Activated effector memory CD4-positive, alpha-beta T cell treated with Interleukin-2 at 50 U/mL for 16 hours (primary cell): ENCODE results near the gene PIKFYVE.
"Not testable (repeated sequence)": the region's sequence is repeated elsewhere in the genome, so short reads cannot be mapped to it uniquely, and the experiment has no call there.

Experiments used
- DNase-seq: peaks from one replicate; pipeline ENCODE4 v3.0.0-alpha.2; 2020

PIKFYVE gene, protein sequence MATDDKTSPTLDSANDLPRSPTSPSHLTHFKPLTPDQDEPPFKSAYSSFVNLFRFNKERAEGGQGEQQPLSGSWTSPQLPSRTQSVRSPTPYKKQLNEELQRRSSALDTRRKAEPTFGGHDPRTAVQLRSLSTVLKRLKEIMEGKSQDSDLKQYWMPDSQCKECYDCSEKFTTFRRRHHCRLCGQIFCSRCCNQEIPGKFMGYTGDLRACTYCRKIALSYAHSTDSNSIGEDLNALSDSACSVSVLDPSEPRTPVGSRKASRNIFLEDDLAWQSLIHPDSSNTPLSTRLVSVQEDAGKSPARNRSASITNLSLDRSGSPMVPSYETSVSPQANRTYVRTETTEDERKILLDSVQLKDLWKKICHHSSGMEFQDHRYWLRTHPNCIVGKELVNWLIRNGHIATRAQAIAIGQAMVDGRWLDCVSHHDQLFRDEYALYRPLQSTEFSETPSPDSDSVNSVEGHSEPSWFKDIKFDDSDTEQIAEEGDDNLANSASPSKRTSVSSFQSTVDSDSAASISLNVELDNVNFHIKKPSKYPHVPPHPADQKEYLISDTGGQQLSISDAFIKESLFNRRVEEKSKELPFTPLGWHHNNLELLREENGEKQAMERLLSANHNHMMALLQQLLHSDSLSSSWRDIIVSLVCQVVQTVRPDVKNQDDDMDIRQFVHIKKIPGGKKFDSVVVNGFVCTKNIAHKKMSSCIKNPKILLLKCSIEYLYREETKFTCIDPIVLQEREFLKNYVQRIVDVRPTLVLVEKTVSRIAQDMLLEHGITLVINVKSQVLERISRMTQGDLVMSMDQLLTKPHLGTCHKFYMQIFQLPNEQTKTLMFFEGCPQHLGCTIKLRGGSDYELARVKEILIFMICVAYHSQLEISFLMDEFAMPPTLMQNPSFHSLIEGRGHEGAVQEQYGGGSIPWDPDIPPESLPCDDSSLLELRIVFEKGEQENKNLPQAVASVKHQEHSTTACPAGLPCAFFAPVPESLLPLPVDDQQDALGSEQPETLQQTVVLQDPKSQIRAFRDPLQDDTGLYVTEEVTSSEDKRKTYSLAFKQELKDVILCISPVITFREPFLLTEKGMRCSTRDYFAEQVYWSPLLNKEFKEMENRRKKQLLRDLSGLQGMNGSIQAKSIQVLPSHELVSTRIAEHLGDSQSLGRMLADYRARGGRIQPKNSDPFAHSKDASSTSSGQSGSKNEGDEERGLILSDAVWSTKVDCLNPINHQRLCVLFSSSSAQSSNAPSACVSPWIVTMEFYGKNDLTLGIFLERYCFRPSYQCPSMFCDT (N-terminal part only)

GRCh38 chr2:208265801-208266552 is at the start of gene PIKFYVE:
Gene PIKFYVE, plus strand, starts transcription at chr2:208266255. Its CDS starts 5,265 bp downstream, at chr2:208271520.
- DNase-seq: peak; percentile 82

DNA sequence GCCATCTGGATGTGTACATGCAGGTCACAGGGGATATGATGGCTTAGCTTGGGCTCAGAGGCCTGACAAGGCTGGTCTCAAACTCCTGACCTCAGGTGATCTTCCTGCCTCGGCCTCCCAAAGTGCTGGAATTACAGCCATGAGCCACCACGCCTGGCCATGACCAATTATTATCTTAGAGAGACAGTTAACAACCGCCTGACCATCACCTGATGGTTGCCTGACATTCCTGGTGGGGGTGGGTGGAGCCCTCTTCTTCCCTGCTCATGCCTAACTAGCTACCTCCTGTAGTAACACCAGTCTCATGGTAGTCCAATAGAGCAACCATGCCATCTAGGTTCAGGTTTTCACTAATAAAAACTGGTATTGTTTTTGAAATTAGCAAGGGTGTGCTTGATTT is 44.2 kb upstream of the PIKFYVE start:
- DNase-seq: not testable (repeated sequence)

GRCh38 chr2:208222351-208222750 is 43.7 kb upstream of the PIKFYVE start:
- DNase-seq: no peak

DNA sequence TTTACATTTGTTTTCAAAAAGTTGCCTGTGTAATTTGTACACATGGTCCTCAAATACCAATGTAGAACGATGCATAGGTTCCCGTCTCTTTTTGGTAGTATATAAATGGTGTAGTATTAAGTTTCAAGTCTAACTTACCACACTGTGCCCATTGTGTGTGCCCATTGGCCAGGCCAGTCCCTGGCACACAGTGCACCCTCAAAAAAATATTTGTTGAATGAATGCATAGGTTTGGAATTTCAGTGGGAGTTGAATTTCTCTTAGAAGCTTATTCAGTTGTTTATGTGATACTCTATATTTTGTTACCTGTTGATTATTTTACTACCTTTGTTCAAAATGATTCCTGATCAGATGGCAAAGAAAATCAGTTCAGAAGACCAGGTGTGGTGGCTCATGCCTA is 41.3 kb upstream of the PIKFYVE start:
- DNase-seq: no peak

GRCh38 chr2:208227581-208228232 is 38.3 kb upstream of the PIKFYVE start:
- no peak for DNase-seq

GRCh38 chr2:208228476-208228875 is 37.6 kb upstream of the PIKFYVE start:
- DNase-seq: no peak

GRCh38 chr2:208234786-208235185 is 31.3 kb upstream of the PIKFYVE start:
- DNase-seq: no peak

DNA sequence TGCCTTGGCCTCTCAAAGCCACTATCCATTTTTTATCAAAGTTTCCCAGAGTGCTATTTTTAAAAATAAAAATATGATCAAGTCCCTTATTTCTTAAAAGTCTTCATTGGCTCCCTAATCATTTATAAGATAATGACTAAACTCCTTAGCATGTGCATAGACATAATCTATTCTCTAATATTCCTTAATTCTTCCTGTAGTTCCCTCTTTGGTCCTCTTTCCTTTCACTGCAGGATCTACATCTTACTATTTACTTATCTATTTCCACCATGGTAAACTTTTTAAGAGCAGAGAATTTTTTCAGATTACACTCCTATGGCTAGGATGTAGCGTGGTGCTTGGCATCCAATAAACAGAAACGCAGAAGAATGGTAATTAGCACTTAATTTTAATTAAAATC is 30.2 kb upstream of the PIKFYVE start:
- DNase-seq: no peak

DNA sequence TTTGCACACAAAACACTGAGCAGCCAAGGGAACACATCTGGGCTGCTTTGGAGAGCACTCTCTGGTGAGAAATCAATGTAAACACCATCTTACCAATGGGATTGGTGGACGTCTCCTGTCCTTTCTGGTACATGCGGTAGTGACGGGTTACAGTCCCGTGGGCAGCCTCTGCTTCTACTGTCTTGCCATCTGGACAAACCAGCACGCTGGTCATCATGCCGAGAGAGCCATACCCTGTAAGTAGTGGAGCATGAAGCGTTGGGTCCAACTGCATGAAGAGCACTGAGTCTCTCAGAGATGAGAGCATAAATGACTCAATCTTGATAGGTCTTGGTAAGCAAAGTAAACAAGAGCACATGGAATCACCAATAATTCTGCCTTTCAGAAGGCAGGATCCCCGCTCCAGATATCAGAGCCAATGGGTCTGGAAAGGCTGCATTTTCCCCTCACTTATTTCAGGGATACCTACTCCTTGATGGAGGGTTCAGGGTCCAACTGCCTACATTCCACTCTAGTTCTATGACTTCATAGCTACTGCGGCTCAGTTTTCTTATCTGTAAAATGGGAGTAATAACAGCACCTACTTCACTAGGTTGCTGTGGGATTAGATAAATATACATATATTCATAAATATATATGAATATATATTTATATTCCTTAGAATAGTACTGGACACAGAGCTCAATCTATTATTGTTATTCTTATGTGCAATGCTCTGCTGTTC is 26.1 kb upstream of the PIKFYVE start:
- DNase-seq: no peak

DNA sequence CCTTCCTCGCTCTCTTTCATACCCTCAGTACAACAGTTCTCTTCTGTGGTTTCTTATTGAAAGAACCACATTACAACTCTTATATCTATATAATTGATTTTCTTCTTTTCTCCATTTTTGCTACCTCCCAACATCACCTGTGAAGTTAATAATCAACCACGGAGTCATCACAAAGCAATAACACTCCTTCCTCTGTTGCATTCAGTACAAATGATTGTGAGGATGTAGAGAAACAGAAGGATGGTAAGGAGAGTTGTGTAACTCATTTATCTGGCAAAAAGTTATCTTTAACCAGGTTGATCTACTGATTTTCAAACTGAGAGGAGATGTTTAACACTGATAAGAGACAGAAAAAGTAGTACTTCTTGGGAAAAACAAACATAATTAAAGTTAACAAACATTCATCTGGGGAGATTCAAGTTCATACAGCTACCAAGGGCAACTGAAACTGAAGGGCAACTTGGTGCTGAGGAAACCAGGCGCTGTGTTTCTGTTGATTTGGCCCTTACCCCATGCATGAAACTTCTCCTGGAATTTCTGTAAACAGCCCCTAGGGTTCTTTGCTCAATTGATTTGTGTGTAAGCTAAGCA is 25.3 kb upstream of the PIKFYVE start:
- no peak for DNase-seq

DNA sequence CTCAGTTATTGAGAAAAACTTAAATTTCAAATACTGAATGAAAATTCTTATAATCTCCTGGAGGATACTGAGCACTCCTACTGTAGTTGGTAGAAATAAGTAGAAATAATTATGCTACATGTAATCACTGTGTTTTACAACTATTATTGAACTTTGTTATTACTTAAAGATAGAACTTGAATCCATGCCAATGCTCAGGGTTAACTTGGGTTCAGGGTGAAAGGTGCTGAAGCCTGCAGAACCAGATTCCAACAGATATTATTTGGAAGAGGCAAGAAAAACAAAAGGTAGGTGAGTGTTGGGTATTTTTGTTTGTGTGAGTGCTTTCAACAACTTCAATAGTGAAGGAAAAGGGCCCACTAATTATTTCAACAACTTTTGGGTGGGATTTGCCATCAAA is 21.6 kb upstream of the PIKFYVE start:
- no peak for DNase-seq

DNA sequence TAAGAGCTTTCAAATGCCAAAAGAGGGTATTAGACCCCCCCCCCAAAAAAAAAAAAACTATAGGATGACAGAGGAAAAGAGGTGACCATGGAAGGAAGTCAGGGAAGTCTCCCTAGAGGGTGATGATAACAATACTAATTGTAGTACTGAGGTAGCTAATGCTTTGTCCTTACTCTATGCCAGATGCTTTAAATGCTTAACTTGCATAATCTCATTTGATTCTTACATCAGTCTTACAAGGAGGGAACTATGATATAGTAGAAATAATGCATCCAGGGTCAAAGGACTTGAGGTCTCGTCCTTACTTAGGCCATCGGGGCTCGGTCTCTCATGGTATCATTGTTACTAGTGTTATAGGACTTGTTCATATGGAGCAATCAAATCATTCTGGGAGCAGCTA is 20.3 kb upstream of the PIKFYVE start:
- no peak for DNase-seq

- DNase-seq: no peak
Measured at GRCh38 chr2:208248601-208249000, 17.5 kb upstream of the PIKFYVE start.

DNA sequence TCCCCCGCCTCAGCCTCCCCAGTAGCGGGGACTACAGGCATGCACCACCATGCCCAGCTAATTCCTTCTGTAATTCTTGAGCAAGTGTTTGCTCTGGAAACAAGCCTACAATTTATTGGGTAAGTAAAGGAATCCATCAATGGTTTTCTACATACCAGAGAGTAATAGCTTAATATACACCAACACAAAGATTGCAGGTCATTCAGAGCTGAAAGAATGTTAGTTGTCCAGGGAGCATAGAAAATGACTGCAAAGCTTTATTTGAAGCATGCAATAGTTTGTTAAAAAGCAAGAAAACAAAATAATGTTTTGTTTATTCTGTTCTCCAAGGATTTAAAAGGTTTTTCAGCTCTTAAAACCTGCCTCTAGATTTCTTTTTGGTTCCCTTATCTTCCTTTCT is 16.8 kb upstream of the PIKFYVE start:
- no peak for DNase-seq

DNA sequence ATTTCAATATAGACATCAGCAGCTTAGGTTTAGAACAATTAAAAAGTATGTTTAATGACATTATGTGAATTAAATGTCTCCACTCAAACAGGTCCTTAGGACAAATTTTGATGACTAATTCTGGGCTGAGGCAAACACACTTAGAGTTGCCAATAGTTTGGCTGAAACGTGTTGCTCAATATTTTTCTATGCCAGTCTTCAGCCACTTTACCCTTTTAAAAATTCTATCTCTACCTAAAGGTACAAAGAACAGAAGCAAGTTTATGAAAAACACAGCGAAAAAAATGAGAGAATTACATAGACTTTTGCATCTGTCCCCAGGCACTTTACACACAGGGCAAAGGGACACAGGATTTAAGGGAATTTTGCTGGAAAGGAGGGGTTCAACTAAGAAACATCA is 15.7 kb upstream of the PIKFYVE start:
- DNase-seq: no peak

DNA sequence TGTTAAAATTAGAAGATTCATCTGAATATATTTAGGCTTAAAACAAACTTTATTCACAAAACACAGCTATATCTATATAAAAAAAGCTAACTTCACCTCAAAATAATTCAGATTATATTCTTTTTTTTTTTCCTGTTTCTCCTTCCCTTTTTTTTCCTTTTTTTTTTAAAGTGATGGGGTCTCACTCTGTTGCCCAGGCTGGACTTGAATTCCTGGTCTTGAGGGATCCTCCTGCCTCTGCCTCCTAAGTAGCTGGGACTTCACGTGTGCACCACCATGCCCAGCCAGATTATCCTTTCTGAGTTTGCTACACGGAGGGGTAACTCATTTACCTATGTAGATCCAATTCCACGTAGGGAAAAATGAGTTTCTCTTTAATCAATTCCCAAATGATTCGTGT is 15.0 kb upstream of the PIKFYVE start:
- DNase-seq: no peak

DNA sequence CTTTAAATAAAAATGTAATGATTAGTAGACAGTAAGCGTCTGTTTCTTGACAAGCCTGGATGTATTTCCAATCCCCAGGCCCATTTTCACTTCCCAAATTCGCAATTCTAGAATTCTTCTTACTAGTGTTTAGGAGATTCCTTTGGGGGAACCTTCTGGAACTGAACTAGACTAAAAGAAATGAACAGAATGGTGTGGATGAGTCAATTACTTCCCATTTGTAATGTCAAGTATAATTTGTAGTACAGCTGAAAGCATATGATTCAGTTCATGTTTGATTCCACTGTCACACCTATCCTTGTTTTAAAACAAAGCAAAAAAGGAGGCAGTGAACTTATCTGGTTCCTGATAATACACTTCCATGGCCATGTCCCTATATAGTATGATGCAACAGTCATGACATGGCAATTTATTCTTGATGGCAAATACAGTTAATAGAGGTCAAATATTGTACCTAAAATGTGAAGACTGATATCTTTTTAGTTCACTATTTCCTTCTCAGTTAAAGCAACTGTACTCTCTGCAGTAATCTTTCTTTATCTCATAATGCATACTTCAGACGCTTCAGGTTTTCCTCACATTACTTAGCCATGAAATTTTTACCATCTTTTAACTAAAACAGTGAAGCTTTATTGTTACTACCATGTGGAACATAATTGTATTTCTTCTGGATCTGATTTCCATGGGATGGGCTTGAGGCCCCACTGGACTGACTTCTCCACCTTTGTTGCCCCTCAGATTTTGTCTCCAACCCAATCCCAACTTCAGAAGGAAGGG is 13.2 kb upstream of the PIKFYVE start:
- DNase-seq: no peak

DNA sequence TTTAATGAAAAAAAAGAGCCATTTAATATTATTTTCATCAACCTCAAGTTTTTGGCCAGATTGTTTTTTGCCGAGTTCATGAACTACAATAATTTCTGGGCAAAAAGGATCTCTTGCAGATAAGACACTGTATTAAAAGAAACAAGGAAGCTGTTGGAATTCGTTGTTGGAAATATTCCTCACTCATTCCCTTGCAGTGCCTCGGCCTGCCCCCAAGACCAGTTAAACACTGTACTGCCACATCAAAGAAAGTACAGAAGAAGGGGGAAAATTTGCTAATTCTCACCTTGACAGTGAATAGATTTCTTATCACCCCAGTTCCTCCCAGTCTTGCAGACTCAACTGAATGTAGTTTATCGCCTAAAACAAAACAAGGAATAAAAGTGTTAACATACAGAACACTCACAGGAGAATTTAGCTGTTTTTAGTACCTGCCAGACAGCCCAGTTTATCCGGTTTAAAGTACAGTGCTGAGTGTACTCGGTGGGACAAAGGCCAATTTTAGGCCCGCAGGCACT is 12.4 kb upstream of the PIKFYVE start:
- DNase-seq: no peak

- DNase-seq: peak; percentile 71
Measured at GRCh38 chr2:208254118-208254870, 11.8 kb upstream of the PIKFYVE start.
